Mammary epithelial cell (primary cell): ENCODE data around the gene EMILIN3.

ENCODE experiments used
- CTCF ChIP-seq, 2 donors: IDR thresholded peaks in 1 of 2; conservative IDR thresholded peaks in 1 of 2; 2 replicates each; pipeline ENCODE4 v1.5.1; 2011 to 2012; ENCODE audit warnings: inconsistent platforms in 2 of 2, low read length in 2 of 2, mild to moderate bottlenecking in 2 of 2, control low read depth in 1 of 2, low read depth in 1 of 2; ENCODE audit not compliant: insufficient read depth in 1 of 2; ENCODE audit errors: extremely low read depth in 1 of 2
- EZH2 ChIP-seq: IDR thresholded peaks from 2 replicates; pipeline ENCODE4 v1.6.1; 2012; ENCODE audit warnings: low read length, inconsistent platforms, borderline replicate concordance

- TF ChIP-seq CTCF (conservative IDR thresholded peaks at IDR 0.05 in 1 of 2, IDR thresholded peaks at IDR 0.05 in 1 of 2; ENCODE audit: extremely low read depth in 1 of 2, insufficient read depth in 1 of 2, low read depth in 1 of 2, low read length in 2 of 2) (no peak), EZH2 (peak; percentile 52)
Observed at GRCh38 chr20:41365777-41366545, 657 bp downstream of the EMILIN3 start.
